ENCODE results near the gene PKD2L1. TPM values are rescaled to one million over a fixed set of nuclear protein-coding genes. Genes with fewer than 3 reads are reported as not detected.

The PKD2L1 gene
- total RNA-seq, 2 donors from 2014 or later, result not detected

GRCh38 chr10:100357059-100357858, 27.2 kb upstream of the PKD2L1 start:
- DNase-seq (ENCODE audit: low spot score), result no peak
- no peak for TF ChIP-seq CTCF (IDR thresholded peaks at IDR 0.05)
- Histone ChIP-seq H3K4me1 (peaks cover 0 to 26% of the 10 kb centered on the region in 2 donors), H3K4me3 (no peak overlapping the region), H3K27me3 (no peaks in the 10 kb centered on the region), H3K27ac (no peak overlapping the region), H3K36me3 (no peaks in the 10 kb centered on the region), H3K9me3 (no peaks in the 10 kb centered on the region)

GRCh38 chr10:100356067-100357017, 26.3 kb upstream of the PKD2L1 start:
- Histone ChIP-seq H3K27me3 (no peaks in the 10 kb centered on the region), H3K27ac (no peak overlapping the region), H3K4me1 (peaks cover 0 to 29% of the 10 kb centered on the region in 2 donors), H3K36me3 (no peaks in the 10 kb centered on the region), H3K9me3 (no peaks in the 10 kb centered on the region), H3K4me3 (no peak overlapping the region)
- no peak for TF ChIP-seq CTCF (IDR thresholded peaks at IDR 0.05)
- DNase-seq (ENCODE audit: low spot score), result no peak

DNA sequence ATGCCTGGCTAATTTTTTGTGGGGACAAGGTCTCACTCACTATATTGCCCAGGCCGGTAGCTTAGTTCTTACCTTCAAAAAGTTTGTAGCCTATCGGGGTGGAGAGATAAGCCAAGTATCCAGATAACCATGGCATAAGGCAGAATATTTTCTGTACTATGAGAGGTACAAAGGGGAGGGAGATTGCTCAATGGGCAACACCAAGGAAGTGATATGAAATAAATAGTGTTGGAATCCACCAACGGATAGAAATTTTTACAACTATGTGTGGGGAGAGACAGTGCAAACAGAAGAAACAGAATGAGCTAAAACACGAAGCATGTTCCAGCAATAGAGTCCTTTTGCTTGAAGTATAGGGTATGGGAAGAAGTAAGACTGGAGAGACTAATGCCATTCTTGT, 25.1 kb upstream of the PKD2L1 start:
- no peak overlapping the region for H3K4me3 ChIP-seq
- TF ChIP-seq CTCF (IDR thresholded peaks at IDR 0.05), result no peak
- no peak overlapping the region for H3K27ac ChIP-seq
- no peak for DNase-seq (ENCODE audit: low spot score)
- no peaks in the 10 kb centered on the region for H3K9me3 ChIP-seq
- H3K4me1 ChIP-seq, result peaks cover 0 to 33% of the 10 kb centered on the region in 2 donors
- no peaks in the 10 kb centered on the region for H3K27me3 ChIP-seq
- H3K36me3 ChIP-seq, result no peaks in the 10 kb centered on the region

DNA sequence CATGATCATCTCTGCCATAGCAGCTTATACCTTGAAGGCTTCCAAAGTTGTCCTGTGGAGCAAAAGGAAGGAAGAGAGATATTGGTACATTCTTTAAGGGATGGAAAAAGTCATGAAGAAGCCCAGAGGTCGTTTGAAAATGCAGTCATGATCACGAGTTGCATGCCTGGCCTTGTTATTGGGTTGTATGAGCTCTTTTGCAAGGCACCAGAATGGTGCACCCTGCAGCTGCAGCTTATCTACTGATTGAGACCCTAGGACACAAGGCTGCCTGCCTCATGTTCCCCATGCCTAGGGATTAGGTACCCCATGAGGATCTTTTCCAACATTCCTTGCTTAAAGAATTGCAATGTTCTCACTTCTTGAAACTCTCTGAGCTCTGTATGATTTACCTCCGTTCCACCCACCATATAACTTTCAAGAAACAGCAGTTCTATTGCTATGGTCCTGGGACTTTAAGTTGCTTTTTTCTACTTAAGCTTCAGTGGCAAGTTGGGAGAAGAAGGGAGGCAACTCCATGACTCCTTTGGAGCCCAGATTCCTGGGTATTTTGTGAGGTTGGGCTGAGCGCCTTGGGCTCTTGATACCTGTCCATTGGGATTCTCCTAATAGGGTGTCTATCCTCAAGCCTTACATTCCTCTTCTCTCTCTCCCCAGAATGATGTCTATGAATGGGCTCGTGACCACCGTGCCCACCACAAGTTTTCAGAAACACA, 23.9 kb upstream of the PKD2L1 start:
- no peak for DNase-seq (ENCODE audit: low spot score)
- Histone ChIP-seq H3K4me1 (peaks cover 0 to 22% of the 10 kb centered on the region in 2 donors), H3K27me3 (no peaks in the 10 kb centered on the region), H3K4me3 (no peak overlapping the region), H3K27ac (no peak overlapping the region), H3K36me3 (no peaks in the 10 kb centered on the region), H3K9me3 (no peaks in the 10 kb centered on the region)
- TF ChIP-seq CTCF (IDR thresholded peaks at IDR 0.05), result no peak

DNA sequence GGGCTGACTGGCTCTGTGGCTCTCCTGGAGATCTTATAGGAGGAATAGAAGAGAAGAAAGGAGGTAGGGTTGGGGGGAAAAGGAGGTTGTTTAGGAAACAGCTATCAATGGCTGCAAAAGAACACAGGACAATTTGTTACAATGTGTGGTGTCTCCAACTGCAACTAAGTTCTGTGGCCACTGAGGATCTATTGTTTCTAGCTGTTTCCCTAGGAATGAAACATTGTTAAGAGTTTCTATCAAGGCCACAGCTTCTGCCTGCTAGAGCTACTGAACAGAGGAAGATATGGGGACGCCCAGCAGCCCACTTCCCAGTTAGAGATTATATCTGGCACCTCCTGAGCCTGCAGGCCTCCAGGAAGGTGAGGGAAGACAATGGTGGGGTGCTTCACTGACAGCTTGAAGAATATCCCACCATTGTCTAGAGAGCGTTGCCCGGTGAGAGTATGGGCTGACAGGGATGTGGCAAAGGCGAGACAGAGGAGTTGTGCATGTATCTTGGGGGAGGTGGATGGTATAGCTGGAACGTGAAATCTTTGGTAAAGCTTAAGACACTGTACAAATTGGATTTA, 21.0 kb upstream of the PKD2L1 start:
- H3K9me3 ChIP-seq, result no peaks in the 10 kb centered on the region
- H3K4me1 ChIP-seq, result peaks cover 0 to 27% of the 10 kb centered on the region in 2 donors
- H3K4me3 ChIP-seq, result no peak overlapping the region
- TF ChIP-seq CTCF (IDR thresholded peaks at IDR 0.05), result no peak
- no peaks in the 10 kb centered on the region for H3K27me3 ChIP-seq
- no peak overlapping the region for H3K27ac ChIP-seq
- DNase-seq (ENCODE audit: low spot score), result no peak
- no peaks in the 10 kb centered on the region for H3K36me3 ChIP-seq
